H1 (cell line): ENCODE results near the gene ELP4. TPM values are rescaled to one million over a fixed set of nuclear protein-coding genes. Genes with fewer than 3 reads are reported as not detected.
A peak's percentile ranks its signal among the peaks of the same experiment; 100 is the strongest.

ENCODE experiments used
- CTCF ChIA-PET: fragments of 300-600 bp; sonication (Branson Sonifier 250); formaldehyde crosslinking; loops from one replicate; lab custom pipeline; 2021; ENCODE audit not compliant: partially characterized antibody; lab: Charles Lee
- POLR2A ChIA-PET: fragments of 300-600 bp; sonication (Branson Sonifier 250); formaldehyde crosslinking; loops from one replicate; lab custom pipeline; 2021; ENCODE audit warnings: inconsistent platforms; ENCODE audit not compliant: partially characterized antibody; lab: Charles Lee
- DNase-seq, 2 experiments: peaks; one replicate each; pipeline versions ENCODE4 v3.0.0 to v3.0.0-alpha.2; 2010 to 2022; ENCODE audit warnings: low spot score in 2 of 2, low read depth in 1 of 2, mixed read lengths in 1 of 2
- FAIRE-seq: peaks from 2 replicates; lab custom pipeline; 2011; peaks lifted over from hg19 to GRCh38; lab: Jason Lieb, UNC
- H2AFZ ChIP-seq: 2 replicates; pipeline ENCODE4 v1.8.1; 2012; ENCODE audit warnings: low read length, inconsistent platforms
- H2AK5ac ChIP-seq: 2 replicates; pipeline ENCODE4 v1.6.1; 2013; ENCODE audit warnings: low read depth, low read length
- H2BK120ac ChIP-seq: replicated peaks from 2 replicates; pipeline ENCODE3; 2013; ENCODE audit warnings: low read depth, low read length, inconsistent platforms
- H2BK12ac ChIP-seq: 2 replicates; pipeline ENCODE4 v1.6.1; 2013; ENCODE audit warnings: low read depth, low read length
- H2BK15ac ChIP-seq: 2 replicates; pipeline ENCODE4 v1.6.1; 2013; ENCODE audit warnings: low read length
- H2BK20ac ChIP-seq: 2 replicates; pipeline ENCODE4 v1.6.1; 2013; ENCODE audit warnings: low read length
- H2BK5ac ChIP-seq: 2 replicates; pipeline ENCODE4 v1.6.1; 2013; ENCODE audit warnings: low read depth, low read length
- H3K14ac ChIP-seq: 2 replicates; pipeline ENCODE4 v1.6.1; 2013; ENCODE audit warnings: inconsistent platforms; ENCODE audit not compliant: insufficient read length
- H3K18ac ChIP-seq: 2 replicates; pipeline ENCODE4 v1.6.1; 2013; ENCODE audit warnings: low read length; ENCODE audit errors: extremely low read depth
- H3K23ac ChIP-seq: 2 replicates; pipeline ENCODE4 v1.6.1; 2013; ENCODE audit warnings: inconsistent platforms; ENCODE audit not compliant: insufficient read length
- H3K23me2 ChIP-seq: 2 replicates; pipeline ENCODE4 v1.6.1; 2013; ENCODE audit warnings: low read depth, low read length
- H3K27ac ChIP-seq: 2 replicates; pipeline ENCODE4 v1.6.1; 2011; ENCODE audit warnings: low read depth, low read length, inconsistent platforms
- H3K27me3 ChIP-seq, 4 experiments: replicated peaks in 1 of 4; 1 replicate in 1 of 4; 2 replicates in 3 of 4; pipeline versions ENCODE4 v1.6.1 to v1.8.1; 2011 to 2013; ENCODE audit warnings: low read length in 3 of 4, mild to moderate bottlenecking in 3 of 4, inconsistent platforms in 2 of 4, mixed read lengths in 2 of 4, moderate library complexity in 1 of 4; ENCODE audit not compliant: control insufficient read depth in 3 of 4, insufficient read depth in 3 of 4; ENCODE audit errors: extremely low read depth in 1 of 4
- H3K36me3 ChIP-seq, 4 experiments: 2 replicates each; pipeline versions ENCODE4 v1.6.1 to v1.8.1; 2011 to 2013; ENCODE audit warnings: mild to moderate bottlenecking in 4 of 4, low read length in 3 of 4, moderate library complexity in 2 of 4, control low read depth in 1 of 4, inconsistent platforms in 1 of 4; ENCODE audit not compliant: insufficient read depth in 4 of 4, control insufficient read depth in 2 of 4
- H3K4ac ChIP-seq: replicated peaks from 2 replicates; pipeline ENCODE3; 2013; ENCODE audit warnings: low read length, low read depth, mixed read lengths, inconsistent platforms; ENCODE audit not compliant: insufficient read length
- H3K4me1 ChIP-seq, 4 experiments: replicated peaks in 1 of 4; 1 replicate in 1 of 4; 2 replicates in 3 of 4; pipeline versions ENCODE4 v1.6.1 to v1.8.1; 2011 to 2013; ENCODE audit warnings: low read length in 3 of 4, inconsistent platforms in 2 of 4, mixed read lengths in 1 of 4; ENCODE audit not compliant: insufficient read depth in 4 of 4, control insufficient read depth in 3 of 4
- H3K4me2 ChIP-seq, 2 experiments: 2 replicates each; pipeline versions ENCODE4 v1.6.1 to v1.8.1; 2011 to 2013; ENCODE audit warnings: low read depth in 2 of 2, low read length in 2 of 2, control low read depth in 1 of 2, inconsistent platforms in 1 of 2, mild to moderate bottlenecking in 1 of 2; ENCODE audit not compliant: insufficient read depth in 1 of 2
- H3K4me3 ChIP-seq, 4 experiments: fragments of 200-600, 300-600 bp in 1 of 4; sonication (generic), shearing (Covaris generic), sonication (Bioruptor Twin) in 1 of 4; 2 replicates each; pipeline versions ENCODE4 v1.5.1 to v1.8.1; 2011 to 2016; ENCODE audit warnings: low read length in 4 of 4, low read depth in 3 of 4, control low read depth in 2 of 4, inconsistent platforms in 2 of 4, mild to moderate bottlenecking in 2 of 4, mixed read lengths in 1 of 4, moderate library complexity in 1 of 4; ENCODE audit not compliant: insufficient read depth in 2 of 4; ENCODE audit errors: extremely low read depth in 1 of 4
- H3K56ac ChIP-seq: replicated peaks from 2 replicates; pipeline ENCODE3; 2013; ENCODE audit warnings: low read depth, mild to moderate bottlenecking, mixed read lengths, low read length, inconsistent platforms; ENCODE audit not compliant: insufficient read length
- H3K79me1 ChIP-seq: 2 replicates; pipeline ENCODE4 v1.6.1; 2013; ENCODE audit warnings: low read depth, low read length, control low read depth
- H3K79me2 ChIP-seq, 2 experiments: 2 replicates each; pipeline versions ENCODE4 v1.6.1 to v1.8.1; 2012 to 2013; ENCODE audit warnings: low read length in 2 of 2, mild to moderate bottlenecking in 2 of 2, inconsistent platforms in 1 of 2; ENCODE audit not compliant: insufficient read depth in 2 of 2, control insufficient read depth in 1 of 2
- H3K9ac ChIP-seq, 4 experiments: replicated peaks in 1 of 4; 1 replicate in 1 of 4; 2 replicates in 3 of 4; pipeline versions ENCODE4 v1.6.1 to v1.8.1; 2011 to 2013; ENCODE audit warnings: low read depth in 3 of 4, low read length in 3 of 4, control low read depth in 2 of 4, mild to moderate bottlenecking in 2 of 4, moderate library complexity in 2 of 4, inconsistent platforms in 1 of 4; ENCODE audit errors: extremely low read depth in 1 of 4
- H3K9me3 ChIP-seq, 2 experiments: 2 replicates each; pipeline versions ENCODE4 v1.6.1 to v1.8.1; 2012 to 2013; ENCODE audit warnings: mild to moderate bottlenecking in 2 of 2, moderate library complexity in 2 of 2, control low read depth in 1 of 2, inconsistent platforms in 1 of 2, low read depth in 1 of 2, low read length in 1 of 2, mixed read lengths in 1 of 2; ENCODE audit not compliant: insufficient read depth in 2 of 2
- H4K20me1 ChIP-seq, 2 experiments: replicated peaks in 1 of 2; 2 replicates each; pipeline versions ENCODE3 to v1.8.1; 2011 to 2013; ENCODE audit warnings: inconsistent platforms in 2 of 2, low read length in 2 of 2, mild to moderate bottlenecking in 1 of 2; ENCODE audit not compliant: insufficient read depth in 2 of 2, control insufficient read depth in 1 of 2
- H4K5ac ChIP-seq: 2 replicates; pipeline ENCODE4 v1.6.1; 2013; ENCODE audit warnings: low read length, low read depth, mixed read lengths, inconsistent platforms; ENCODE audit not compliant: insufficient read length
- H4K8ac ChIP-seq: 2 replicates; pipeline ENCODE4 v1.8.0; 2013; ENCODE audit warnings: mild to moderate bottlenecking, moderate library complexity, low read length, inconsistent platforms; ENCODE audit not compliant: insufficient read depth; ENCODE audit errors: extremely low read depth
- H4K91ac ChIP-seq: replicated peaks from 2 replicates; pipeline ENCODE3; 2013; ENCODE audit warnings: low read length, mixed read lengths, inconsistent platforms; ENCODE audit not compliant: insufficient read length
- CBX5 ChIP-seq: fragments of 300-800, 300-1000 bp; sonication (generic); IDR thresholded peaks from 2 replicates; pipeline ENCODE4 v1.7.1; 2016; ENCODE audit warnings: antibody characterized with exemption, low read length, low read depth
- EZH2 ChIP-seq: fragments of 200-600 bp; sonication (generic); IDR thresholded peaks from 2 replicates; pipeline ENCODE4 v1.7.1; 2012; ENCODE audit warnings: low read depth, mild to moderate bottlenecking, moderate library complexity, low read length, inconsistent platforms; ENCODE audit not compliant: severe bottlenecking
- KDM1A ChIP-seq: fragments of 200-600, 300-600 bp; sonication (generic); IDR thresholded peaks from 2 replicates; pipeline ENCODE4 v1.7.1; 2016; ENCODE audit warnings: mild to moderate bottlenecking, low read length, borderline replicate concordance
- MAX ChIP-seq: IDR thresholded peaks from 2 replicates; pipeline ENCODE4 v1.6.1; 2012; ENCODE audit warnings: inconsistent platforms
- RAD21 ChIP-seq, 2 experiments: IDR thresholded peaks in 1 of 2; conservative IDR thresholded peaks in 1 of 2; 2 replicates each; pipeline ENCODE4 v1.6.1; 2011; ENCODE audit warnings: low read depth in 2 of 2, low read length in 2 of 2, improper control_type of control experiment in 1 of 2, inconsistent platforms in 1 of 2, mild to moderate bottlenecking in 1 of 2, moderate library complexity in 1 of 2
- RNF2 ChIP-seq: fragments of 200-900, 300-1000 bp; sonication (generic); IDR thresholded peaks from 2 replicates; pipeline ENCODE4 v1.7.1; 2016; ENCODE audit warnings: borderline replicate concordance, low read depth, mild to moderate bottlenecking, antibody characterized with exemption, low read length; ENCODE audit not compliant: poor library complexity, severe bottlenecking; ENCODE audit errors: missing control alignments
- SIRT6 ChIP-seq: IDR thresholded peaks from one replicate; pipeline ENCODE4 v1.7.1; 2012; ENCODE audit warnings: low read length, inconsistent platforms
- SUZ12 ChIP-seq: fragments of 200-600 bp; sonication (generic); IDR thresholded peaks from 2 replicates; pipeline ENCODE4 v1.6.1; 2012; ENCODE audit warnings: mild to moderate bottlenecking, inconsistent platforms, low read length, moderate library complexity, mixed read lengths
- WGBS, 2 experiments: shearing (Covaris generic) in 1 of 2; methylation state at CpG; one replicate each; pipeline versions ENCODE4 v1.1.6 to v1.1.7; 2013 to 2015; ENCODE audit warnings: low lambda C conversion rate in 2 of 2, mixed read lengths in 2 of 2, inconsistent platforms in 1 of 2, low coverage in 1 of 2, missing lambda C conversion rate in 1 of 2; ENCODE audit not compliant: insufficient replicate concordance in 2 of 2, insufficient coverage in 1 of 2, insufficient read length in 1 of 2; ENCODE audit errors: extremely low coverage in 1 of 2, missing lambda C conversion rate in 1 of 2; 5-methylcytosine and 5-hydroxymethylcytosine counted together
- polyA plus RNA-seq, 7 experiments: library from polyadenylated mRNA; depleted of rRNA in 3 of 7; stranded (reverse) in 5 of 7; unstranded in 2 of 7; fragments of >200 nt in 5 of 7; fragments of 200-250 nt in 2 of 7; gene quantifications; 1 replicate in 5 of 7; 2 replicates in 1 of 7; 4 replicates in 1 of 7; pipeline versions ENCODE4 v1.2.1 to v1.2.3, GENCODE V29; 2011 to 2013; ENCODE audit warnings: missing spikeins in 2 of 7, mixed read lengths in 2 of 7
- total RNA-seq: library from RNA; stranded (reverse); fragmentation: NEBNext Ultra II Directional; extraction: Animal tissue kit (Norgen Biotek cat#: 25700); gene quantifications from 2 replicates; pipeline ENCODE4 v1.2.1, GENCODE V29; 2021

The ELP4 gene
- total and polyA plus RNA-seq, 2 of the 8 experiments (the other 6 are each of a cell fraction or from before 2014, with no cell fraction given) = 14.0 to 18.6 TPM

- POLR2A ChIA-PET = interaction anchor here (0.7 to 2.8 kb wide), 4 partner anchors 11 to 46 kb away, joined by 3 to 10 read pairs (median 8); no protein-coding TSS in a partner anchor
Measured at GRCh38 chr11:31797190-31798056, 287.9 kb downstream of the ELP4 start.

More at GRCh38 chr11:31797190-31798056, 287.9 kb downstream of the ELP4 start:
- Histone ChIP-seq H2AK5ac (no peak overlapping the region), H3K79me1 (no peaks in the 10 kb centered on the region), H3K23me2 (peaks cover 7% of the 10 kb centered on the region; the same call in 1 of the 2 replicates), H3K4ac (no peak overlapping the region), H3K27me3 (peaks cover 58 to 74% (median 68%) of the 10 kb centered on the region in 4 experiments), H3K23ac (no peak overlapping the region), H3K27ac (no peak overlapping the region), H2BK20ac (no peak overlapping the region), H3K4me3 (peak overlapping the region; percentile 45 to 62 (median 51); a peak in 6 of 8 replicates), H4K5ac (no peak overlapping the region), H3K14ac (no peak overlapping the region), H3K36me3 (no peaks in the 10 kb centered on the region; a peak in 1 of 8 replicates), H2BK12ac (no peak overlapping the region), H2BK5ac (no peak overlapping the region), H3K56ac (no peak overlapping the region), H3K9ac (no peak overlapping the region), H2AFZ (no peak overlapping the region), H2BK15ac (no peak overlapping the region), H3K18ac (no peak overlapping the region; the same call in 1 of the 2 replicates), H3K79me2 (no peaks in the 10 kb centered on the region), H2BK120ac (no peak overlapping the region), H3K4me2 (peak overlapping the region; percentile 97 to 99), H3K9me3 (no peaks in the 10 kb centered on the region), H4K91ac (no peak overlapping the region), H4K20me1 (peaks cover 0 to 15% of the 10 kb centered on the region in 2 experiments), H3K4me1 (peaks cover 16 to 27% (median 18%) of the 10 kb centered on the region in 4 experiments), H4K8ac (no peak overlapping the region)
- CTCF ChIA-PET = interaction anchor here (0.6 to 6.7 kb wide), 16 partner anchors 8 to 556 kb away, joined by 3 to 59 read pairs (median 5); partner anchors contain the start of gene RCN1
- 4% methylated on average over 31 of the region's 31 CpGs; no CpG with 5 or more reads in 1 of the 2 experiments for WGBS, 2 experiments
- FAIRE-seq (no peak), DNase-seq (no peak)
- TF ChIP-seq CBX5 = no peak
- peak; percentile 71 for TF ChIP-seq SUZ12
- TF ChIP-seq RNF2 = peak; percentile 94
- no peak for TF ChIP-seq MAX
- no peak for TF ChIP-seq SIRT6
- TF ChIP-seq EZH2 = peak; percentile 37
- no peak for TF ChIP-seq RAD21 (IDR thresholded peaks at IDR 0.05 in 1 of 2, conservative IDR thresholded peaks at IDR 0.05 in 1 of 2; ENCODE audit: low read depth in 2 of 2, low read length in 2 of 2)
- no peak for TF ChIP-seq KDM1A
